ENCODE measurements around the gene FEN1. TPM values are rescaled to one million over a fixed set of nuclear protein-coding genes. Genes with fewer than 3 reads are reported as not detected.

FEN1 gene
- total and polyA plus RNA-seq, 2 of the 8 experiments (the other 6 are each of a cell fraction or from before 2014, with no cell fraction given), result 52.6 to 86.1 TPM

DNA sequence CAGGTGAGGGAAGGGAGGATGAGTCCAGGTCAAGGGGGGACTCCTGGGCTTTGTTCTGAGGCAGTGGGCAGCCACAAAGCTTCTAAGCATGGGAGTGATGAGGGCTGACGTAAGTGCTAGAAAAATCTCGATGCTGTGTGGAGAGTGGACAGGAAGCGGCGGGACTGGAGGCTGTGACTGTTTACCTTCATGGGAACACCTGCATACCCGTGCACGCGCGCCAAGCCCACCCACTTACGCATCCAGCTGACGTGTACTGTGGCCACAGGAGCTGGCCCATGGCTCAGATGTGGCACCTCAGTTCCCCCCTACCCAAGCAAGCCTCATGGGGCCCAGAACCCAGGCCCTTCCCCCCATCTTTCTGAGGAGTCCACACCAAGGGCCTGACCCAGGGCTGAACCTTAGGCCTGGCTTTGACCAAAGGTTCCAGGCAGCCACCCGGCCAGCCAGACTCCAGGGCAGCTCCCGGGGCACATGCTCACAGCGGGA lies 26.3 kb upstream of the FEN1 start:
- Histone ChIP-seq H2BK15ac (ENCODE audit: low read length) (0 out of 2 replicates have a peak overlapping the region, but pooled peaks have one; percentile 12), H3K4me2 (ENCODE audit: insufficient read depth in 1 of 2, low read depth in 2 of 2, low read length in 2 of 2) (no peak overlapping the region)
- no peak for DNase-seq (ENCODE audit: low read depth in 1 of 2, low spot score in 2 of 2)

More for the DNA sequence above, 26.3 kb upstream of the FEN1 start:
- no peaks in the 10 kb centered on the region for H3K9me3 ChIP-seq (ENCODE audit: insufficient read depth in 2 of 2, low read depth in 1 of 2, low read length in 1 of 2)
- no peak overlapping the region for H3K23ac ChIP-seq (ENCODE audit: insufficient read length)
- no peaks in the 10 kb centered on the region for H3K79me2 ChIP-seq (ENCODE audit: control insufficient read depth in 1 of 2, insufficient read depth in 2 of 2, low read length in 2 of 2)
- H3K9ac ChIP-seq (replicated peaks in 1 of 4; ENCODE audit: extremely low read depth in 1 of 4, low read depth in 3 of 4, low read length in 3 of 4), result no peak overlapping the region
- H3K14ac ChIP-seq (ENCODE audit: insufficient read length), result no peak overlapping the region
- no peak overlapping the region for H2BK120ac ChIP-seq (replicated peaks; ENCODE audit: low read depth, low read length)
- POLR2A ChIA-PET (ENCODE audit: partially characterized antibody), result interaction anchor here (0.6 to 2.2 kb wide), 5 partner anchors 9 to 49 kb away, joined by 3 to 8 read pairs (median 4); no protein-coding TSS in a partner anchor
- H4K8ac ChIP-seq (ENCODE audit: extremely low read depth, insufficient read depth, low read length), result peak overlapping the region; percentile 53
- H3K79me1 ChIP-seq (ENCODE audit: low read depth, low read length), result no peaks in the 10 kb centered on the region
- no peak overlapping the region for H2BK5ac ChIP-seq (ENCODE audit: low read depth, low read length)
- no peak overlapping the region for H2AK5ac ChIP-seq (ENCODE audit: low read depth, low read length)
- no peak overlapping the region; the same call in 1 of the 2 replicates for H3K27ac ChIP-seq (ENCODE audit: low read depth, low read length)
- H3K27me3 ChIP-seq (replicated peaks in 1 of 4; ENCODE audit: control insufficient read depth in 3 of 4, extremely low read depth in 1 of 4, insufficient read depth in 3 of 4, low read length in 3 of 4), result no peaks in the 10 kb centered on the region
- CTCF ChIA-PET (ENCODE audit: partially characterized antibody), result interaction anchor here (0.6 to 5.3 kb wide), 11 partner anchors 9 to 314 kb away, joined by 3 to 38 read pairs (median 7); no protein-coding TSS in a partner anchor
- no peak overlapping the region for H3K56ac ChIP-seq (replicated peaks; ENCODE audit: insufficient read length, low read depth, low read length)
- no peak overlapping the region for H2BK20ac ChIP-seq (ENCODE audit: low read length)
- H3K36me3 ChIP-seq (ENCODE audit: control insufficient read depth in 2 of 4, insufficient read depth in 4 of 4, low read length in 3 of 4), result no peaks in the 10 kb centered on the region
- no peak overlapping the region for H3K4me3 ChIP-seq (ENCODE audit: extremely low read depth in 1 of 4, insufficient read depth in 2 of 4, low read depth in 3 of 4, low read length in 4 of 4)
- H4K91ac ChIP-seq (replicated peaks; ENCODE audit: insufficient read length, low read length), result peak overlapping the region; percentile 73
- H4K20me1 ChIP-seq (replicated peaks in 1 of 2; ENCODE audit: control insufficient read depth in 1 of 2, insufficient read depth in 2 of 2, low read length in 2 of 2), result no peaks in the 10 kb centered on the region
- no peak overlapping the region for H3K4ac ChIP-seq (replicated peaks; ENCODE audit: insufficient read length, low read depth, low read length)
- H3K18ac ChIP-seq (ENCODE audit: extremely low read depth, low read length), result no peak overlapping the region
- FAIRE-seq, result no peak
- WGBS, 2 experiments (ENCODE audit: extremely low coverage in 1 of 2, insufficient coverage in 1 of 2, insufficient read length in 1 of 2, insufficient replicate concordance in 2 of 2, low coverage in 1 of 2, low lambda C conversion rate in 2 of 2, missing lambda C conversion rate in 1 of 2), result 93% methylated on average over 13 of the region's 13 CpGs; no CpG with 5 or more reads in 1 of the 2 experiments
- H2BK12ac ChIP-seq (ENCODE audit: low read depth, low read length), result peak overlapping the region; percentile 27; the same call in 1 of the 2 replicates
- peaks cover 0 to 19% (median 12%) of the 10 kb centered on the region in 4 experiments; a peak in 6 of 7 replicates for H3K4me1 ChIP-seq (replicated peaks in 1 of 4; ENCODE audit: control insufficient read depth in 3 of 4, insufficient read depth in 4 of 4, low read length in 3 of 4)
- H4K5ac ChIP-seq (ENCODE audit: insufficient read length, low read depth, low read length), result no peak overlapping the region
- no peak for TF ChIP-seq CREB1 (IDR thresholded peaks at IDR 0.05)
- TF ChIP-seq POLR2A (IDR thresholded peaks at IDR 0.05; ENCODE audit: control extremely low read depth in 1 of 2, low read depth in 2 of 2, low read length in 2 of 2), result no peak
- no peak for TF ChIP-seq RAD21 (IDR thresholded peaks at IDR 0.05 in 1 of 2, conservative IDR thresholded peaks at IDR 0.05 in 1 of 2; ENCODE audit: low read depth in 2 of 2, low read length in 2 of 2)
- TF ChIP-seq CBX8 (IDR thresholded peaks at IDR 0.05; ENCODE audit: borderline replicate concordance, low read depth, low read length), result no peak
- TF ChIP-seq SAP30 (IDR thresholded peaks at IDR 0.05; ENCODE audit: insufficient read depth, insufficient replicate concordance, low read length), result no peak
- TF ChIP-seq, protein P1, sequence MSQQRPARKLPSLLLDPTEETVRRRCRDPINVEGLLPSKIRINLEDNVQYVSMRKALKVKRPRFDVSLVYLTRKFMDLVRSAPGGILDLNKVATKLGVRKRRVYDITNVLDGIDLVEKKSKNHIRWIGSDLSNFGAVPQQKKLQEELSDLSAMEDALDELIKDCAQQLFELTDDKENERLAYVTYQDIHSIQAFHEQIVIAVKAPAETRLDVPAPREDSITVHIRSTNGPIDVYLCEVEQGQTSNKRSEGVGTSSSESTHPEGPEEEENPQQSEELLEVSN (IDR thresholded peaks at IDR 0.05), result no peak
- TF ChIP-seq SRF (IDR thresholded peaks at IDR 0.05; ENCODE audit: low read depth, low read length), result no peak
- no peaks in the 10 kb centered on the region for H3K23me2 ChIP-seq (ENCODE audit: low read depth, low read length)
- H2AFZ ChIP-seq (ENCODE audit: low read length), result no peak overlapping the region
